NCI-H1092 (cell line): ENCODE measurements around the gene DMRT1.

ENCODE experiments used
- DNase-seq: peaks from one replicate; lab custom pipeline; 2025; lab: John Stamatoyannopoulos, UW

DMRT1 gene

DNA sequence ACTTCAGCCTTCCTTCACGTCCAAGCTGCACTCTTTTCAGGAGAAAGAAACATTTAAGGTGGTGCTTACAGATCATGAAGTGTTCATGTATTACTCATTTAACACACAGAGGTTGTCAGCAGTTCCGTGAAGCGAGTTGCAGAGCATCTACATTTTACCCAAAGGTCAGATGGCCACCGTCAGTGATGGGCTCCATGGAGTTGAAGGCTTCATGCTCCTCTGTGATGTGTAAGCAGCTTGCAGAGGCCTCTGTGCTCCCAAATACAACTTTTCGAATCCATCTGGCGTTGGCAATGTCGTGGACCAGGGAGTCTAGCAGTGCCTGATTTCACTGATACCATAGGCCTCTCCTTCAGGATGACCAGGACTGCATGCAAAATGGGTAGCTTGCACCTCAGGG, 81.2 kb downstream of the DMRT1 start:
- no peak for DNase-seq

DNA sequence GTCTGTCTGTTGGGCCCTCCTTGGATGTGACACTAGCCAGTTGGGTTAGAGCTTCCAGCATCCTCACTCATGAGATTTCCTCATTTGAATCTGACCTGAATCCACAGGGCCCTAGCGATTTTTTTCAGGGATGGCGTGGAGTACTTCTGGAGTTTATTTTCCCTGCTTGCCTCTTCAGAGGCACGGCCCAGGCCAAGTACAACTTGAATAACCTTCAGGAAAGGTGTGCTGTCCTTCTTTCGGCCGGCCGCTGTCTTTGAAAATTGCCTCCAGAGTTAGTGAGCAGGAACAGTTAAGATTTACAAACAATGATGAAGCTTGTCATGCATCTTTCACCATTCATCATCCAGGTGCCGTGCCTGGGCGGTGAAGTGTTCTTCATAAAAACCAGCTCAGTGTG, 85.5 kb downstream of the DMRT1 start:
- no peak for DNase-seq

DNA sequence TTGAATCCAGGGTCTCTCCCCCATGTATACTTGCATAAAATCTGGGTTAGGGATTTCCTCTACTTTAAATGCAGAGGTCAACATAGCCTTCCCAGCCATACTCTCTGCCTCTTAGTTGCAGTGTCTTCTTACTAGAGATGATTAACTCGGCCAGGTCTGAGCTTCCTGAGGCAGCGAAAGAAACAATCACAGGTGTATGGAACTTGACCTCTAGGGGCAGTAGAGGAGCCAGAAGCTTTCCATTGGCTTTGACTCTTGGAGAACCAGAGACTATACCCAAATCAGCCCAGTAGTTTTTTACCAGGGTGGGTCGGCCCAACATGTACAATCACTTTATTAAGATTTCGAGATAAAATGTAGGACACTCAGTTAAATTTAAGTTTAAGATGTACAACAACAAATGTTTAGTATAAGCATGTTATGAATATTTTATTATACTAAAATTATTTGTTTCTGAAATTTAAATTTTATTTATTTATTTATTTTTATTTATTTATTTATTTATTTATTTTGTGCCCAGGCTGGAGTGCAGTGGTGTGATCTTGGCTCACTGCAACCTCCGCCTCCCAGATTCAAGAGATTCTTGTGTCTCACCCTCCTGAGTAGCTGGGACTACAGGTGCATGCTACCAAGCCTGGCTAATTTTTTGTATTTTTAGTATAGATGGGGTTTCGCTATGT, 87.0 kb downstream of the DMRT1 start:
- DNase-seq, result no peak

DNA sequence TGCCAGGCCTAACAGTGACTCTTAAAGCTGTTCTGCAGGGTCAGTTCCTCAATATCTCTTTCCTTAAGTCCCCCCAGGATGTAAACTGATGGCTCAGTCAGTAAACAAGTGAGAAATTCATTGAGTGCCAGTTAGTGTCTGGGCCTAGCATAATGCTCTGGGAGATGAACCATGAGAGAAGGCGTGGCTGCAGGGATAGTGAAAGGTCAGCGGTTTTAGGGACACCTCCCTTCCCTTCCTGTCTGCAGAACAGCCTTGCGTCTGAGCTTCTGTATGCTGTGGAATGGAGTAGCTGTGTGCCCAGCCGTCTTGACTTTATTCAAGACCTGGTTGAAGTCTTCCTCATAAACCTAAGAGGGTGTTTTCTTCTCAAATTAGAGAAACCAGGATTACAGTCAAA, 88.2 kb downstream of the DMRT1 start:
- no peak for DNase-seq

DNA sequence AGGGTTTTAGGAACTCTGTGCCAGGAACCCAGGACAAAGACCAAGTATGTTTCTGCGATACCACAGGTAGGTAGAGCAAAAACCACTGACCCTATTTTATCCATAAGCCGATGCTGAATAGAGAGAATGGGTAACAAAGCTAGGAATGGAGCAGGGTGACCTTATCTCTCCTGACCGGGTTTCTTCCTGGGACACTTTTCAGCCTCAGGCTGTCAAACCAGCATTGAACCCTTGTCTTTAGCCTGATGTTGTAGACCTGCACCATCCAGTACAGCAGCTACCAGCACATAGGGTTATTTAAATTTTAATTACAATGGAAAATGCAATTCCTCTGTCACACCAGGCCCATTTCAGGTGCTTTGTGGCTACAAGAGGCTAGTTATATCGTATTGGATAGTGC, 91.9 kb downstream of the DMRT1 start:
- DNase-seq, result no peak

DNA sequence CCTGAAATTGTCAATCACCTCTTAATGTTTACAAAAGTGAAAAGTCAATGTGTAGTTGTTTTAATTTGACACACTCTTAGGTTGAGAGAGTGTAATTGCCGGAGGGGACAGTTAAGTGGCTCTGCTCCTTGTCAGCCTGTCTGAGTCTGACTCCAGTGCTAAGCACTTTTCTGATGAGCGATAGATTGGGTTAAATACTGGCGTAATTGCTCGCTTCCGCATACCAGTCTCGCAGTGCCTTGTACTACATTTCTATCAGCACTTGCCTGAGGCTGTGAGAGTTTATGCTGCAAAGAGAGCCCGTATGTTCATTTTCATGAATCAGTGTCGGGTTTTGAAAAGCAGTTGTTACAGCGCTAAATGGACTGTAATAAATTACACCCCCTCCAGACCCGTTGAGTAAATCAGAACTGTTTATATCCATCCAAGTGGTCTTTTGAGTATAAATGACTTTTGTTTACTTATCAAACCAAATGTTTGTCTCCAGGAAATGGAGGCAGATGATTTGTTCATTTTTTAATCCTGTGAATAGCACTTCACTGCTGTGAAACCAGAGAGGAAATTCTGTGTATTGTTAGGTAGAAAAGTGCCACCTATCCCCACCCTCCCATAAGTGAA, 94.0 kb downstream of the DMRT1 start:
- DNase-seq, result no peak

DNA sequence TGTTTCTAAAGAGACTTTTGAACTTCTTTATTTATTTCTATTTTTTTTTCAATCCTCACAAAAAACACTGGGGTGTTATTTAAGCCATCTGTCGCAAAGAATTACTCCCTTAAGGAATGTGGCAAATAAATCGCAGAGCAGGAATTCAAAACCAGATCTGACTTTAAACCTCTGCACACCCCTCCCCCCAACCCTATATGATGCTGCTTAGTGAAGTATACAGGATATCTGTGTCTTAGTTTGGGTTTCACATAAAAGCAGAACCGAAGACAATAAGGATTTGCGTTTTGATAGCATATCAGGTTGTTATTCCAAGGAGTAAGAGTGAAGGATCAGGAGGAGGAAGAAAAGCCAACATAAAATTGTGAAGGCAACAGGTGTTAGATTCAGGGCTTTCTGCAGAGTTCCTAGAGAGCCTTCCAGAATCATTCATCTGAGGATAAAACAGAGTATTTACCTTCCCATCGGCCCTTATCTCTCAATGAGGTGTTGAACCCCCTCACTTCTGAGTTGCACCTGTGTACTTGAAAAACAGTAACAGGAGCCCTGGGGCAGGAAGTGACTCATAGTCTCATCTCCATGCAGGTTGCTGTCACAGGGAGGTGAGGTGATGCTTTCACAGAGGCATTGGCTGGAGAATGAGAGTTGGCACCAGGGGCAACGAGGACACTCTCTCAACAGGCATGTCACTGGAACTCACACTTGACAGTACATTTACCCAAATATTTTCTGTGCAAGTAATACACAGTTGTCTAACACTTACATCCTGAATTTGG, 101.5 kb downstream of the DMRT1 start:
- DNase-seq, result no peak

DNA sequence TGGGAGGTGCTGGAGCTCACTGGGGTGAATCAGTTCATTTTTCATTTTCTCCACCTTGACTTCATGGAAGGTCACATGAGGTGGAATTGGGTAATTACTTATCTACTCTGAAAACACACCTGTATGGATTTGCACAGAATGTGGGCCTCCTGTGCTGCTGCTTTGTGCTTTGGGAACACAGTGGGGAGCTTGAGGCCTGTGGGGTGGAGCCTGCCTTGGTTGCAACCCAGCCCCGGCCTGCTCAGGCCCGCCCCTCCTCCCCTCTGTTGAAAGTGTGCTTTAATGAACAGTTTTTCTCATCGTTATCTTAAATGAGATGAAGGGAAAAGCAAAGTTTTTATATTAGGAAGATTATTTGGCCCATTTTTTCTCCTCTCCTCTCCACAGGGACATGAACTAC, 106.5 kb downstream of the DMRT1 start:
- no peak for DNase-seq

DNA sequence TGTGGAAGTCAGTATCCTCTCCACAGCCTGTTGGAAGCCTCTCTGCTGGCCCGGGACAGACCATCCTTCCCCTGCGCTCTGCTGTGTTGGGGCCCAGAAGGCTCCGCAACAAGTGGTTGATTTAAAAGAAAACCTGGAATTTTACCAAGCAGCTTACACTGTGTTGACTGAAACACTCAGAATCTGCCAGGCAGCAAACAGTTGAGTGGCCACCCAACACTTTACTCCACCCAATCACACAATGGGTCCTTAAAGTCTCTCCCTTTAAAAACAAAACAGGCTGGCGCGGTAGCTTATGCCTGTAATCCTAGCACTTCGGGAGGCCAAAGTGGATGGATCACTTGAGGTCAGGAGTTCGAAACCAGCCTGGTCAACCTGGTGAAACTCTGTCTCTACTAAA, 107.0 kb downstream of the DMRT1 start:
- DNase-seq, result no peak

DNA sequence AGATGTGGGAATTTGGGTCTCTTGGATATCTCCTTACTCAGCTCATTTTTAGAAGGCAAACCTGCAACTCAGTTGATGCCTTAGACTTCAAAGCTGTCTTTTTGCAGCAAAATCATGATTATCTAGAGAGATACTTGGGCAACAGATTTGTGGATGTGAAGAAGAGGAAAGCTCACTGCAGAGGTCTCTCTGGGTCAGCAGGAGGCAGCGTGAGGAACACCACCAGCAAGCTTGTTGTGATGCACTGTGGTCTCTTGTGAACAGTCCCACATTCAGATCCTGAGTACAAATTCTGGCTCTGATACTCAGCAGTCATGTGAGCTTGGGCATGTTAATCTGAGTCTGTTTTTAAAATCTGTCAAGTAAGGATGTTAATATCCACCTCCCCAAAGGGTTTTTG, 108.6 kb downstream of the DMRT1 start:
- no peak for DNase-seq

DNA sequence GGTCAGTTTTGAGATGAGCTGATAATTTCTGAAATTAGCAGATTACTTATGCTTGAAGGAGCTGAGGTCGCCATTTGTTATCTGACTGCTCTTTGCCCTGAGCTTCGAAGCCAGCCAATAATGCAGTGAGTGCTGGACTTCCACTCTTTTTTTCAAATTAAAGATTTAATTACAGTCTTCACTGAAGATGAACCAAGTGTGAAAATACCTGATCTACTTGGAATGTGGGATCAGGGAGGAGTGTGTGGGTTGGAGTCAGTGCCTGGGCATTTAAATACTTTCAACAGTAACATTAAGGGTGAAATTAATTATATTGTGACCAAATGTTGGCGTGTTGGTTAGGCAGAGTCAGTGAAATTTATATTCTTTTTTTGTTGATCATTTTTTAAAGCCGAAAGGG, 111.0 kb downstream of the DMRT1 start:
- DNase-seq, result no peak

DNA sequence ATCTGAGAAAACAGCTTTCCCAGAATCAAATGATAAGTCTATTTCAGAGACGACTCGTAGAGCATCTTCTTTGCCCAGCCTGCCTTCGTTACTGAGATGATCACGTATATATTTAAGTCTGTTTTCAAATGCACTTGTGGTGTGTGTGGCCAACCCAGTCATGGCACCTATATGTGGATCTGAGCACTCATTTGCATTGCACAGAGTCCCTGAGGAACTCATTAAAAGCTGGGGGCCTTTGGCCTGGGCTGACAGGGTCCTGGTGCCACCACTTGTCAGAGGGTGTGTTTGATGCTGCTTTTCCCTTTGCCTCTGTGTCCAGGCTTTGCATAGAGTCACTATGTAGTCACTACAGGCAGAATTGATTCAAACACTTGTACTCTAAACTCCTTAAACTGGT, 117.6 kb downstream of the DMRT1 start:
- no peak for DNase-seq

DNA sequence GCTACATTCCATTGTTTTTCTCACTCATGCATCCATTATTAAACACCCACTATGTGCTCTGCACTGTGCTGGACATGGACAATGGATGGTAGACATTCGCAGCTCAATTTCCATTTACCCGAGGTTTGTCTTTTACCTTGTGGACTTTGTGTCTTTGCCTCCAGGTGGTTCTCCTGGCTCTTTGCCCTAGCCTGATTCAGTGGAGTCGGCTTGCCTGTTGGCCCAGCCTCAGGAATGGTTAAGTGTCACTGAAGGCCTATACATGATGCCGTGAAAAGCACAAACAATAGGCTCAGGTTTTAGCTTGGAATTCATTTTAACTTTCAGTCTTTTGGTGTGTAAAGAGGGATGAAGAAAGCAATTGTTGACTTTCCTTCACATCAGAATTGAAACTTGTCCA, 118.4 kb downstream of the DMRT1 start:
- no peak for DNase-seq

DNA sequence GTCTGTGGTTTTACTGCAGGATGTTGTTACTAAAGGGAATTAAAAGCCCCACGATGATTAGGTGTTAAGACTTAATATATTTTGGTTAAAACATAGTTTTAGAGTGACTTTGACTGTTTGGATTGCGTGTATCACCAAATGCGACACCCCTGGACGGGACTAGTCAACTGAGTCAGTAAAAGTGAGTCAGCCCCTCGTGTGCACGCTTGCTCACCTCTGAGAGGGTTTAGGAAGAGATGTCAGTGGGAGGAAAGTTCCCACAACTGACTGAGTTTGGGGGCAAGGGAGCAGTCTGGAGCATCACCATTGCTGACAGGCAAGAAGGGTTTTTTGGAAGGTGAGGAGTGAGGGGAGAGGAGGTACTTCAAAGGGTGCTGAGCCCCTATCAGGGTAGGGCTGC, 120.5 kb downstream of the DMRT1 start:
- no peak for DNase-seq

DNA sequence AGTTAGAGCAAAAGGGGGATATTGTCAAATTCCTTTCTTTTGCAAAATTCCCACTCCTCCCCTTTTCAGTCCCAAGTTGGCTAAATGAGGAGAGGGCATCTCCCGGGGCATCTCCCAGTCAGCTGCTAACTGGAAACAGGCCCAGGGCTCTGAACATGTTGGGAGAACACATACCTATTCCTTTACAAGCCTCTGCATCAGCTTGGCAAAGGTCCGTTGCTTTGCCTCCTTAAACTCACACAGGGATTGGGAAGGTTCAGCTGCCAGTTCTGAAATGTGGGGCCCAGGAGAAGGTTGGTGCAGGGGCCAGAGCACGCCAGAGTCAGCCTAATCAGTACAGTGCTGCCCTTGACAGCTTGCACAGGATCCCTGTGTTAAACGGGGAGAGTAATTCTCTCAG, 124.0 kb downstream of the DMRT1 start:
- DNase-seq, result no peak

DNA sequence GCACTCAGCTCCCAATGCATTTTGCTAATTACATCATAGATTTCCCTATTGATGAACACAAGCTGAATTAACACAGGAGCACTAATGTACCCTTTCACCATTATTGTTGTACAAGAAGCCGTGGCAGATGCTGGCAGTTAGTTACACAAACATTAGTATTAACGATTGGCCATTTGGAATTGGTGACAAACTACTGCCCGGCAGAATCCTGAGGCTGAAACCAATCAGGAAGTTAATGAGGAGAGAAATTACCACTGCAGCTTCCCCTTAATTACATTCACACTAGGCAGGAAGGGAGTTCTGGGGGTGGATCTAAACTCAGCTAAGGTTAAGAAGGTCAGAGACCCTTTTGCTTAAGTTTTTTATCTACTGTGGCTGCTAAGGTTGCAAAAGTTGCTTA, 125.4 kb downstream of the DMRT1 start:
- DNase-seq, result no peak

DNA sequence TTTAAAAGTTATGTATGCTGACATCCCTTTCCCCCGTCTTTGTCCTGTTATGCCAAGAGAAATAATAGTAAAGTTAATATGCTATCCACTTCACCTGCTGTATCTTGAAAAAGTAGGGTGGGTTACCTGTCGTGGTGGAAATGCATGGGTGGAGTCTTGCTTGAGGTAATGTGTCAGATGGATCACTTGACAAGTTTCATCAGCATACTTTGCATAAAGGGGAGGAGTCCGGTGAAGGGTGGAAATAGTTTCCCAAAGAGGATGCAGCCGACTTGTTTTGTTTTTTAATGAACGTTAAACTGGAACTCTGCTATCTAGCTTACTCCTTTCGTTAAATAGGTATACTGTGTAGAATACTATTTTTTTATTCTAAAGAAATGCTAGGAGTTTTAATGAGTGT, 125.9 kb downstream of the DMRT1 start:
- DNase-seq, result no peak

DNA sequence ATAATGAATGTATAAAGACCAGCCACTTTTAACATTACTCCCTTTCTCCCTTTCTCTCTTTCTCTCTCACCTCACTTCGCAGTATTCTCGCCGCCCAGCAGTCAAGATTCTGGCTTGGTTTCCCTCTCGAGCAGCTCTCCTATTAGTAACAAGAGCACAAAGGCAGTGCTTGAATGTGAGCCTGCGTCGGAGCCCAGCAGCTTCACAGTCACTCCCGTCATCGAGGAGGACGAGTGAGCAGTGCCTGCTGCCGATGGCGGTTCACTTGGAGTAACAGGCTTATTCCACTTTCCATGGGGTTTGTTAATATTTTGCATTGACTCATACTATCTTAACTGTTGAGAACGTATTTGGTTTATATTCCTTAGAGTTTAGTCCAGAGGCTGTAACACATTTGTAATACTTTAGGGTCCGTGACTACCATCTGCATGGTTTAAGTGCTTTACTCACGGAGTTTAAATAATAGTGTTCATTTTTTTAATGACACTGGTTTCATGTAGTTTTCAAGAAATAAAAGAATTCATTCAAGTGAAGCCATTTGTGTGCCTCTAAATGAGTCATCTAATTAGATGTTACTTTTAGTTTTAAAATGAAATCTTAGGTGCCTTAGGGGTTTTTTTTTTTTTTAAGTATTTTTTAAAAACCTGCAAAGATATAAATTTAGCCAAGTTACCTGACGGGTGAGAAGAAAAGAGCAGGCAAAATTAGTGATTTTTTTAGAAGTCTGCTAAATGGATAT, 126.6 kb downstream of the DMRT1 start:
- no peak for DNase-seq

DNA sequence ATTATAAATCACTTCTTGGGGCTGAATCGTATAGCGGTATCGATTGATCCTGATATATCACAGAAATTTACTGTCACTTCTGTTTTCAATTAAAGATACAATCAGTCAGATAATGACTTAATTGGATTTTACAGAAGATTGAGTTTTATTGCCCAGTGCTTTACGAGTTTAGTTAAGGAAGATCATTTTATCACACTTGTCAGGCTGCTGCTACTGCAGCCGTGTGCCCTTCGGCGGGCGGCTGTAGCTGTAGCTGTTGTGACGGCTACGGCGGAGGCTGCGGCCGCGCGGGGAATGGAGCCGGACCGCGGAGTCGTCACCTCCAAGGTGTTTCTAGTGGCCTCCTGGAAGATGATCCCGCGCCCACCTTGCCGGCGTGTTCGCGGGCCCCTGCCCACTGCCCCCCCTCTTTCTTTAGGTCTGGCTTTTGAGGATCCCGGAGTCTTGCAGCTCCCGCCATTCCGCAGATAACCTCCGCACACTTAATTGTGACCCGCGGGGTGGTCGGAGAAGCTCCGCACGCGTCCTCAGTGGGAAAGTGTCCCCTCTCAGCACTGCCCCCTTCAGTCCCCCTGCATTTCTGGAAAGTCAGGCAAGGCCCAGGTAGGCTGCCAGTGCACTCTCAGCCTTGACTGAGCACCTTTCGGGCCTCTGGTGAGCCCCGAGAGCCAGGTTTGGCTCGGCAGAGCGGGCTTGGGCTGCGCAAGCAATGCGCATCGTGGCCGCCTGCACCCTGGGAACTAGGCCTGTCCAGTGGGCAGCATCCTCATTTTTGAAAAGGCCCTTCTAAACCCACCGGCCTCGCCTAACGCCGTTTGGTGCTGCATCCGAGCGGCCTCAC, 128.0 kb downstream of the DMRT1 start:
- no peak for DNase-seq

DNA sequence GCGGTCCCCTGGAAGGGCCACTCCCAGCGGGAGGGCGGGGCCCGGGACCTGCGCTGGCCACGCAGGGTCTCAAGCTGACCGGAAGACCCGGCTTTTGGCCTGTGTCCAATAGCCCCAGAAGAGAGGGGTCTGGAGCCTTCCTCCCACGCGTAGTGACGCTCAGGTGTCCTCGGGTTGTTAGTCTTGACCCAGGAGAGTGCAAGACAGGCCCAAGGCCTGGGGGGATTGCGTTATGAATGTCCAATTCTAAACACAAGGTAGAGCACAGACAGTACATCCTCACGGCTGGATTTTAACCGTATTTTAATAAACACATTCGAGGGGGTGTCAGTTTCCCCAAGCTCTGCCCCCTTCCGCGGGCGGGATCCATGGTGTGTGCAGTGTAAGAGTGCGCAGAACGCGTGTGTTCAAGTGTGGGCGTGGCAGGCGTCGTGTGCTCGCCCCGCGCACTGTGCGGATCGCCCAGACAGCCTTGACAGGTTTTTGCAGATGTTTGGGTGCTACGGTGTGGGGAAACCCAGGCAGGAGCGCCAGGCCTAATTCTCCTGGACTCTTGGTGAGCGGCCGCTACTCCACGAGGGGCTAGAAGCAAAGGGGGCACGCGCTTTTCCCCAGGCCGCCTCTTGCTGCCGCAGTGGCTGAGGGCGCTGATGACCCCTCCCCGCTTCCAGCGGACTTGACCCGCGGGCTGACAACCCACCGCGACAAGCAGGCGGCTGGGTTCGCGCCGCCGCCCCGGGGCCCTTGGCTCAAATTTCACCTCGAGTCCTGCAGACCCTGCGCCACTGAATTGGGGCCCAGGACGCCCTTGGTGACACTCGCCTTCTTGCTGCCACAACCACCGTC, 128.9 kb downstream of the DMRT1 start:
- no peak for DNase-seq
